HEK293 (cell line): ENCODE data around the gene ZNF536.

Experiments
- ZBTB20 ChIP-seq: fragments of 450-650 bp; formaldehyde crosslinking; IDR thresholded peaks from 2 replicates; pipeline ENCODE4 v1.5.1; 2016; ENCODE audit warnings: missing biosample characterization, missing genetic modification characterization
- ZNF768 ChIP-seq: fragments of 450-650 bp; formaldehyde crosslinking; IDR thresholded peaks from 2 replicates; pipeline ENCODE4 v1.5.1; 2018; ENCODE audit warnings: missing biosample characterization, mild to moderate bottlenecking, missing genetic modification characterization
- TF ChIP-seq, protein P1 (sequence below): fragments of 450-650 bp; formaldehyde crosslinking; IDR thresholded peaks from 2 replicates; pipeline ENCODE4 v1.5.1; 2016; ENCODE audit warnings: missing biosample characterization, missing genetic modification characterization
- TF ChIP-seq, protein P2 (sequence below): IDR thresholded peaks from 2 replicates; pipeline ENCODE4 v1.6.1; 2011; ENCODE audit warnings: mild to moderate bottlenecking, low read depth, low read length, borderline replicate concordance
- TF ChIP-seq, protein P3 (sequence below): sonication (generic); formaldehyde crosslinking; IDR thresholded peaks from 2 replicates; pipeline ENCODE4 v1.8.1; 2022; ENCODE audit warnings: mild to moderate bottlenecking, moderate library complexity, missing genetic modification reagents

DNA sequence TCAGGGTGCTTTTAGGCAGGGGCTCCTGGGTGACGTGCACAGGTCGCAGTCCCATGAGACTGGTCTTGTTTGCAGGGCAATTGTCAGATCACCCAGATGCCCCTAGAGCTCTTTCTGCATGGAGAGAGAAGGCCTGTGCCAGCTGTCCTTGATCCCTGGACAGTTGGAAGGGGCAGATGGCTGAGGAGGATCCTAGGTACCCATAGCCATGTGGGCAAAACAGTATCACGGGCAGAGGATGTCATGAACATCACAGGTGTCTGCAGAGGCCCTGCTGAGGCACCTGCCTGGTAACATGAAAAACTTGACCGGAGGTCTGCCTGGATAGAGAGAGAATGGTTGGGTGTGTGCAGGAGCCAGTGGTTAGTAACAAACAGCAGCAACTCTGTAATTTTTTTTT, 99.3 kb downstream of the ZNF536 start:
- TF ChIP-seq ZNF768 (tag by site-specific recombination) (no peak), ZBTB20 (tag by site-specific recombination) (no peak)
- TF ChIP-seq, protein P1, sequence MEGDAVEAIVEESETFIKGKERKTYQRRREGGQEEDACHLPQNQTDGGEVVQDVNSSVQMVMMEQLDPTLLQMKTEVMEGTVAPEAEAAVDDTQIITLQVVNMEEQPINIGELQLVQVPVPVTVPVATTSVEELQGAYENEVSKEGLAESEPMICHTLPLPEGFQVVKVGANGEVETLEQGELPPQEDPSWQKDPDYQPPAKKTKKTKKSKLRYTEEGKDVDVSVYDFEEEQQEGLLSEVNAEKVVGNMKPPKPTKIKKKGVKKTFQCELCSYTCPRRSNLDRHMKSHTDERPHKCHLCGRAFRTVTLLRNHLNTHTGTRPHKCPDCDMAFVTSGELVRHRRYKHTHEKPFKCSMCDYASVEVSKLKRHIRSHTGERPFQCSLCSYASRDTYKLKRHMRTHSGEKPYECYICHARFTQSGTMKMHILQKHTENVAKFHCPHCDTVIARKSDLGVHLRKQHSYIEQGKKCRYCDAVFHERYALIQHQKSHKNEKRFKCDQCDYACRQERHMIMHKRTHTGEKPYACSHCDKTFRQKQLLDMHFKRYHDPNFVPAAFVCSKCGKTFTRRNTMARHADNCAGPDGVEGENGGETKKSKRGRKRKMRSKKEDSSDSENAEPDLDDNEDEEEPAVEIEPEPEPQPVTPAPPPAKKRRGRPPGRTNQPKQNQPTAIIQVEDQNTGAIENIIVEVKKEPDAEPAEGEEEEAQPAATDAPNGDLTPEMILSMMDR (tag by site-specific recombination), result no peak
- TF ChIP-seq, protein P2, sequence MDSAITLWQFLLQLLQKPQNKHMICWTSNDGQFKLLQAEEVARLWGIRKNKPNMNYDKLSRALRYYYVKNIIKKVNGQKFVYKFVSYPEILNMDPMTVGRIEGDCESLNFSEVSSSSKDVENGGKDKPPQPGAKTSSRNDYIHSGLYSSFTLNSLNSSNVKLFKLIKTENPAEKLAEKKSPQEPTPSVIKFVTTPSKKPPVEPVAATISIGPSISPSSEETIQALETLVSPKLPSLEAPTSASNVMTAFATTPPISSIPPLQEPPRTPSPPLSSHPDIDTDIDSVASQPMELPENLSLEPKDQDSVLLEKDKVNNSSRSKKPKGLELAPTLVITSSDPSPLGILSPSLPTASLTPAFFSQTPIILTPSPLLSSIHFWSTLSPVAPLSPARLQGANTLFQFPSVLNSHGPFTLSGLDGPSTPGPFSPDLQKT, result no peak
- TF ChIP-seq, protein P3, sequence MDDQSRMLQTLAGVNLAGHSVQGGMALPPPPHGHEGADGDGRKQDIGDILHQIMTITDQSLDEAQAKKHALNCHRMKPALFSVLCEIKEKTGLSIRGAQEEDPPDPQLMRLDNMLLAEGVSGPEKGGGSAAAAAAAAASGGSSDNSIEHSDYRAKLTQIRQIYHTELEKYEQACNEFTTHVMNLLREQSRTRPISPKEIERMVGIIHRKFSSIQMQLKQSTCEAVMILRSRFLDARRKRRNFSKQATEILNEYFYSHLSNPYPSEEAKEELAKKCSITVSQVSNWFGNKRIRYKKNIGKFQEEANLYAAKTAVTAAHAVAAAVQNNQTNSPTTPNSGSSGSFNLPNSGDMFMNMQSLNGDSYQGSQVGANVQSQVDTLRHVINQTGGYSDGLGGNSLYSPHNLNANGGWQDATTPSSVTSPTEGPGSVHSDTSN, result no peak
